DOHH2 (cell line): ENCODE data around the gene TCEA2.

Source experiments
- H3F3A ChIP-seq: fragments of 200-600 bp; sonication (generic), shearing (Covaris generic); 2 replicates; pipeline ENCODE4 v1.6.0; 2016; ENCODE audit warnings: antibody characterized with exemption, mild to moderate bottlenecking; ENCODE audit not compliant: control insufficient read depth, insufficient read depth
- H3K27ac ChIP-seq: fragments of 200-600 bp; sonication (generic); 2 replicates; pipeline ENCODE4 v1.5.1; 2014; ENCODE audit warnings: low read depth, mild to moderate bottlenecking, low read length, moderate library complexity
- H3K27me3 ChIP-seq: fragments of 200-600 bp; sonication (generic); 2 replicates; pipeline ENCODE4 v1.6.1; 2014; ENCODE audit warnings: mild to moderate bottlenecking, low read length, mixed read lengths; ENCODE audit not compliant: control insufficient read depth
- H3K36me3 ChIP-seq: fragments of 200-600 bp; sonication (generic); 2 replicates; pipeline ENCODE4 v1.6.1; 2014; ENCODE audit warnings: mild to moderate bottlenecking, low read length, moderate library complexity, mixed read lengths; ENCODE audit not compliant: control insufficient read depth
- H3K4me1 ChIP-seq: fragments of 200-600 bp; sonication (generic); 2 replicates; pipeline ENCODE4 v1.6.1; 2014; ENCODE audit warnings: mild to moderate bottlenecking, low read length, mixed read lengths; ENCODE audit not compliant: control insufficient read depth
- H3K4me2 ChIP-seq: fragments of 200-600 bp; sonication (generic); 2 replicates; pipeline ENCODE4 v1.6.0; 2014; ENCODE audit warnings: mild to moderate bottlenecking, low read length, moderate library complexity
- H3K4me3 ChIP-seq: fragments of 200-600 bp; sonication (generic); 2 replicates; pipeline ENCODE4 v1.5.1; 2014; ENCODE audit warnings: mild to moderate bottlenecking, low read length, mixed read lengths
- H3K79me2 ChIP-seq: fragments of 200-600 bp; sonication (generic); 2 replicates; pipeline ENCODE4 v1.6.1; 2014; ENCODE audit warnings: mild to moderate bottlenecking, low read length, mixed read lengths; ENCODE audit not compliant: control insufficient read depth
- H3K9me2 ChIP-seq: fragments of 200-600 bp; sonication (generic); replicated peaks from 2 replicates; pipeline ENCODE4 v1.6.1; 2014; ENCODE audit warnings: mild to moderate bottlenecking, low read length, mixed read lengths; ENCODE audit not compliant: control insufficient read depth
- H3K9me3 ChIP-seq: fragments of 200-600 bp; sonication (generic); 2 replicates; pipeline ENCODE4 v1.6.1; 2014; ENCODE audit warnings: antibody characterized with exemption, low read length, mixed read lengths; ENCODE audit not compliant: control insufficient read depth, insufficient read depth
- H4K20me1 ChIP-seq: fragments of 200-600 bp; sonication (generic); 2 replicates; pipeline ENCODE4 v1.6.0; 2014; ENCODE audit warnings: low read depth, mild to moderate bottlenecking, antibody characterized with exemption, low read length, moderate library complexity; ENCODE audit not compliant: control insufficient read depth, insufficient read depth
- CTCF ChIP-seq: fragments of 200-600 bp; sonication (generic); IDR thresholded peaks from one replicate; pipeline ENCODE4 v1.5.1; 2014; ENCODE audit warnings: antibody characterized with exemption, mild to moderate bottlenecking, low read depth, low read length; ENCODE audit not compliant: poor library complexity, severe bottlenecking
- EZH2phosphoT487 ChIP-seq: fragments of 200-600 bp; sonication (generic); IDR thresholded peaks from 2 replicates; pipeline ENCODE4 v1.6.1; 2017; ENCODE audit warnings: borderline replicate concordance, mild to moderate bottlenecking, antibody characterized with exemption, low read length, moderate library complexity, mixed read lengths

TCEA2 gene

GRCh38 chr20:64029293-64030117 lies 33.5 kb upstream of the TCEA2 start:
- Histone ChIP-seq H3K36me3 (peaks cover 77% of the 10 kb centered on the region), H4K20me1 (no peaks in the 10 kb centered on the region), H3F3A (no peaks in the 10 kb centered on the region), H3K79me2 (no peaks in the 10 kb centered on the region), H3K4me2 (no peak overlapping the region), H3K27ac (no peak overlapping the region), H3K4me1 (no peaks in the 10 kb centered on the region), H3K27me3 (no peaks in the 10 kb centered on the region), H3K9me3 (no peaks in the 10 kb centered on the region), H3K4me3 (no peak overlapping the region), H3K9me2 (no peaks in the 10 kb centered on the region)
- TF ChIP-seq EZH2phosphoT487 (no peak), CTCF (no peak)

- Histone ChIP-seq H3K79me2 (no peaks in the 10 kb centered on the region), H3K27ac (no peak overlapping the region), H3K9me3 (no peaks in the 10 kb centered on the region), H3K27me3 (no peaks in the 10 kb centered on the region), H3F3A (peaks cover 7% of the 10 kb centered on the region; the same call in 1 of the 2 replicates), H3K9me2 (no peaks in the 10 kb centered on the region), H3K36me3 (peaks cover 77% of the 10 kb centered on the region), H4K20me1 (no peaks in the 10 kb centered on the region), H3K4me2 (no peak overlapping the region), H3K4me3 (no peak overlapping the region), H3K4me1 (peaks cover 7% of the 10 kb centered on the region)
- TF ChIP-seq CTCF = no peak
- TF ChIP-seq EZH2phosphoT487 = no peak
Observed at GRCh38 chr20:64030371-64031134, 32.4 kb upstream of the TCEA2 start.

DNA sequence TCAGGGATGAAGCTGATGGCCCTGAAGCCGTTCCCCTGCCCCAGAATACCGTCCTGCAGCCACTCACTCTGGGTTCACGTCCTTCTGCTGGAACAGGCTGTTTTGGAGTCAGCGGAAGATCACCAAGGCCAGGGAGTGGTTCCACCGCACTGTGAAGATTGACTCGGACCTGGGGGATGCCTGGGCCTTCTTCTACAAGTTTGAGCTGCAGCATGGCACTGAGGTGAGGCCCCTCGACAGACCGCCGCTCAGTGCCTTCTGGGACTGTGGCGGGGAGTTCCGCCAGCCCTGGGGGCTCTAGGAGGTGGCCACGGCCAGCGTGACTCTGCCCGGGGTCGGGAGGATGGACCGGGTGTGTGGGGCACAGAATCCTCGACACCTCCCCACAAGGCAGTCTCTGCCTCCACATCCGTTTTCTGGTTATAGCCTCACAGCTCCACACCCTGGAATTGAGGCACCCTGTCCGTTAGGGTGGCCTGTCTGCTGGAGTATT lies 31.1 kb upstream of the TCEA2 start:
- Histone ChIP-seq H3K4me1 (peaks cover 20% of the 10 kb centered on the region), H3K9me3 (no peaks in the 10 kb centered on the region), H3K36me3 (peaks cover 72% of the 10 kb centered on the region), H3K27me3 (no peaks in the 10 kb centered on the region), H3K27ac (no peak overlapping the region), H4K20me1 (no peaks in the 10 kb centered on the region), H3K79me2 (no peaks in the 10 kb centered on the region), H3K4me3 (no peak overlapping the region), H3F3A (peaks cover 7% of the 10 kb centered on the region; the same call in 1 of the 2 replicates), H3K4me2 (no peak overlapping the region), H3K9me2 (no peaks in the 10 kb centered on the region)
- TF ChIP-seq EZH2phosphoT487 (no peak), CTCF (no peak)
